Activated naive CD8-positive, alpha-beta T cell treated with anti-CD3 and anti-CD28 coated beads, Interleukin-2, amount 10 ng/mL, durations not matched to agents 7 days and 5 days (primary cell): ENCODE results near the gene GZMM. TPM values are rescaled to one million over a fixed set of nuclear protein-coding genes. Genes with fewer than 3 reads are reported as not detected.

Experiments used
- ATAC-seq: fragments of 150-1000 bp; cut with Tn5 transposase; one replicate; pipeline ENCODE4 v1.10.0; 2021; ENCODE audit warnings: low read depth, moderate library complexity
- POLR2A ChIA-PET: fragments of 350-600 bp; sonication (Branson Sonifier 250); formaldehyde crosslinking; loops from one replicate; lab custom pipeline; 2021; ENCODE audit warnings: antibody characterized with exemption; lab: Charles Lee
- DNase-seq: peaks from one replicate; pipeline ENCODE4 v3.0.0; 2021
- H3K27ac Mint-ChIP-seq: one replicate; pipeline ENCODE4 v1.8.0; 2022; ENCODE audit warnings: mild to moderate bottlenecking, mixed read lengths
- H3K27me3 Mint-ChIP-seq: one replicate; pipeline ENCODE4 v1.8.0; 2022; ENCODE audit warnings: mild to moderate bottlenecking, moderate library complexity, mixed read lengths
- H3K36me3 Mint-ChIP-seq: one replicate; pipeline ENCODE4 v1.8.0; 2021; ENCODE audit warnings: mild to moderate bottlenecking, mixed read lengths
- H3K4me1 Mint-ChIP-seq: one replicate; pipeline ENCODE4 v1.8.0; 2021; ENCODE audit warnings: mixed read lengths
- H3K4me3 Mint-ChIP-seq: one replicate; pipeline ENCODE4 v1.8.0; 2022; ENCODE audit warnings: mild to moderate bottlenecking, moderate library complexity, mixed read lengths
- H3K9me3 Mint-ChIP-seq: one replicate; pipeline ENCODE4 v1.8.0; 2021; ENCODE audit warnings: mixed read lengths
- total RNA-seq, 2 experiments: library from RNA; stranded (reverse); gene quantifications; one replicate each; pipeline ENCODE4 v1.2.3, GENCODE V29; 2021

The GZMM gene
- total RNA-seq, 2 experiments from 2014 or later: 81.5 to 84.5 TPM

DNA sequence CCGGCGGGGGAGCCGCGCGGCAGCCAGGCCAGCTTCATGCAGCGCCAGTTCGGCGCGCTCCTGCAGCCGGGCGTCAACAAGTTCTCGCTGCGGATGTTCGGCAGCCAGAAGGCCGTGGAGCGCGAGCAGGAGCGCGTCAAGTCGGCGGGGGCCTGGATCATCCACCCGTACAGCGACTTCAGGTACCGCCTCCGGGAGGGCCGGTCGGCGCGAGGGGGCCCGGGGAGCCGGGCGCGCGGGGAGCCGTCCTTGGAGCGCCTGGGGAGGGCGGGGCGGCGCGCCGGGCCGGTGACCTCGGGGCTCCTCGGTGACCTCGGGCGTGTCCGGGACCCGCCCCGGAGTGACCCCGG lies 46.5 kb downstream of the GZMM start:
- no peaks in the 10 kb centered on the region for H3K36me3 Mint-ChIP-seq
- peak; percentile 53 for DNase-seq
- H3K9me3 Mint-ChIP-seq: no peaks in the 10 kb centered on the region
- H3K4me1 Mint-ChIP-seq: no peaks in the 10 kb centered on the region
- peak; percentile 25 for ATAC-seq
- H3K4me3 Mint-ChIP-seq: no peak overlapping the region
- peaks cover 27% of the 10 kb centered on the region for H3K27me3 Mint-ChIP-seq
- POLR2A ChIA-PET: no interaction called here
- H3K27ac Mint-ChIP-seq: no peak overlapping the region

- no peaks in the 10 kb centered on the region for H3K36me3 Mint-ChIP-seq
- H3K4me3 Mint-ChIP-seq: no peak overlapping the region
- DNase-seq: no peak
Observed at GRCh38 chr19:590750-591098, 46.9 kb downstream of the GZMM start.

GRCh38 chr19:591099-591958 lies 47.5 kb downstream of the GZMM start:
- no peak overlapping the region for H3K27ac Mint-ChIP-seq
- peaks cover 27% of the 10 kb centered on the region for H3K27me3 Mint-ChIP-seq
- no peaks in the 10 kb centered on the region for H3K9me3 Mint-ChIP-seq
- ATAC-seq: no peak
- H3K4me3 Mint-ChIP-seq: no peak overlapping the region
- peak; percentile 56 for DNase-seq
- POLR2A ChIA-PET: no interaction called here
- no peaks in the 10 kb centered on the region for H3K36me3 Mint-ChIP-seq
- no peaks in the 10 kb centered on the region for H3K4me1 Mint-ChIP-seq

More at GRCh38 chr19:590750-591098, 46.9 kb downstream of the GZMM start:
- Mint-ChIP-seq H3K27me3 (peaks cover 27% of the 10 kb centered on the region), H3K9me3 (no peaks in the 10 kb centered on the region), H3K27ac (no peak overlapping the region), H3K4me1 (no peaks in the 10 kb centered on the region)
- POLR2A ChIA-PET: no interaction called here
- ATAC-seq: no peak

GRCh38 chr19:592101-592500 lies 48.2 kb downstream of the GZMM start:
- H3K4me1 Mint-ChIP-seq: no peaks in the 10 kb centered on the region
- H3K36me3 Mint-ChIP-seq: no peaks in the 10 kb centered on the region
- no peak overlapping the region for H3K4me3 Mint-ChIP-seq
- H3K27ac Mint-ChIP-seq: no peak overlapping the region
- POLR2A ChIA-PET: no interaction called here
- peaks cover 27% of the 10 kb centered on the region for H3K27me3 Mint-ChIP-seq
- ATAC-seq (no peak), DNase-seq (no peak)
- no peaks in the 10 kb centered on the region for H3K9me3 Mint-ChIP-seq

GRCh38 chr19:593055-593454 lies 49.2 kb downstream of the GZMM start:
- Mint-ChIP-seq H3K36me3 (no peaks in the 10 kb centered on the region), H3K27me3 (peaks cover 22% of the 10 kb centered on the region), H3K9me3 (no peaks in the 10 kb centered on the region), H3K27ac (no peak overlapping the region), H3K4me3 (no peak overlapping the region), H3K4me1 (no peaks in the 10 kb centered on the region)
- POLR2A ChIA-PET: no interaction called here
- ATAC-seq (no peak), DNase-seq (no peak)

- no peak overlapping the region for H3K4me3 Mint-ChIP-seq
- no peaks in the 10 kb centered on the region for H3K9me3 Mint-ChIP-seq
- H3K27ac Mint-ChIP-seq: no peak overlapping the region
Observed at GRCh38 chr19:593505-593904, 49.7 kb downstream of the GZMM start.

DNA sequence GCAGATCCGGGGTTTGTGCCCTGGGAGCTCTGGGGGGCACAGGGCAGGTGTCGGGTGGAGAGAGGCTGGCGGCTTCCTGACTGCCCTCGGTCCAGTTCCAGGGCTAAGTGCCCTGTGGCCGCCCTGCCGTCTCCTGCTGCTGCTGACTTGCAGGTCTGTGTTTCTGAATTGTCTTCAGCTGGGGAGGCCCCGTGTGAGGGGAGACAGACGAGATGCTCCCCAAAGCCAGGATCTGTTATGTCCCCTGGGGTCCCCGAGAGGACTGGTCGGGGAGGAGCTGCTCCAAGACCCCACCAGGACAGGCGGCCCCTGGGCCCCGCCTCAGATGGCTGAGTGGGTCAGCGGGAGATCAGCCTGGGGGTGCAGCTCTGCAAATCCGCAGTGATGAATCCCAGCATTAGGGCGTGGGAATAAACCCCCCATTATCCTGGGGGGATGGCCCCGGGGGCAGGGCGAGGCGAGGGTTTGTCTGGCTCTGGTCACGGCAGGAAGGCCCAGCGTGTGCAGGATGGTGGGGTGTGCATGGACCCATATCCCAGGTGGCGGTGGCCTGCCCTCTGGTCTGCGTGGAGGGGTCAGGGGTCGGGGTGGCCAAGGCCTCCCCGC lies 50.5 kb downstream of the GZMM start:
- POLR2A ChIA-PET: no interaction called here
- ATAC-seq: no peak

More at GRCh38 chr19:593505-593904, 49.7 kb downstream of the GZMM start:
- Mint-ChIP-seq H3K4me1 (no peaks in the 10 kb centered on the region), H3K36me3 (no peaks in the 10 kb centered on the region), H3K27me3 (peaks cover 20% of the 10 kb centered on the region)
- no peak for ATAC-seq
- DNase-seq: no peak
- POLR2A ChIA-PET: no interaction called here

GRCh38 chr19:595326-596262 lies 51.7 kb downstream of the GZMM start:
- Mint-ChIP-seq H3K4me3 (no peak overlapping the region), H3K27me3 (peaks cover 14% of the 10 kb centered on the region), H3K9me3 (no peaks in the 10 kb centered on the region), H3K27ac (no peak overlapping the region), H3K4me1 (no peaks in the 10 kb centered on the region), H3K36me3 (no peaks in the 10 kb centered on the region)
- ATAC-seq: no peak
- POLR2A ChIA-PET: no interaction called here
- no peak for DNase-seq

More for the DNA sequence above, 50.5 kb downstream of the GZMM start:
- Mint-ChIP-seq H3K4me1 (no peaks in the 10 kb centered on the region), H3K27me3 (peaks cover 14% of the 10 kb centered on the region), H3K4me3 (no peak overlapping the region), H3K27ac (no peak overlapping the region), H3K36me3 (no peaks in the 10 kb centered on the region), H3K9me3 (no peaks in the 10 kb centered on the region)
- no peak for DNase-seq

- POLR2A ChIA-PET: no interaction called here
- ATAC-seq: no peak
- H3K9me3 Mint-ChIP-seq: no peaks in the 10 kb centered on the region
- no peak overlapping the region for H3K4me3 Mint-ChIP-seq
- peaks cover 11% of the 10 kb centered on the region for H3K27me3 Mint-ChIP-seq
- H3K36me3 Mint-ChIP-seq: no peaks in the 10 kb centered on the region
- DNase-seq: no peak
- no peak overlapping the region for H3K27ac Mint-ChIP-seq
- no peaks in the 10 kb centered on the region for H3K4me1 Mint-ChIP-seq
Observed at GRCh38 chr19:596263-596655, 52.4 kb downstream of the GZMM start.

DNA sequence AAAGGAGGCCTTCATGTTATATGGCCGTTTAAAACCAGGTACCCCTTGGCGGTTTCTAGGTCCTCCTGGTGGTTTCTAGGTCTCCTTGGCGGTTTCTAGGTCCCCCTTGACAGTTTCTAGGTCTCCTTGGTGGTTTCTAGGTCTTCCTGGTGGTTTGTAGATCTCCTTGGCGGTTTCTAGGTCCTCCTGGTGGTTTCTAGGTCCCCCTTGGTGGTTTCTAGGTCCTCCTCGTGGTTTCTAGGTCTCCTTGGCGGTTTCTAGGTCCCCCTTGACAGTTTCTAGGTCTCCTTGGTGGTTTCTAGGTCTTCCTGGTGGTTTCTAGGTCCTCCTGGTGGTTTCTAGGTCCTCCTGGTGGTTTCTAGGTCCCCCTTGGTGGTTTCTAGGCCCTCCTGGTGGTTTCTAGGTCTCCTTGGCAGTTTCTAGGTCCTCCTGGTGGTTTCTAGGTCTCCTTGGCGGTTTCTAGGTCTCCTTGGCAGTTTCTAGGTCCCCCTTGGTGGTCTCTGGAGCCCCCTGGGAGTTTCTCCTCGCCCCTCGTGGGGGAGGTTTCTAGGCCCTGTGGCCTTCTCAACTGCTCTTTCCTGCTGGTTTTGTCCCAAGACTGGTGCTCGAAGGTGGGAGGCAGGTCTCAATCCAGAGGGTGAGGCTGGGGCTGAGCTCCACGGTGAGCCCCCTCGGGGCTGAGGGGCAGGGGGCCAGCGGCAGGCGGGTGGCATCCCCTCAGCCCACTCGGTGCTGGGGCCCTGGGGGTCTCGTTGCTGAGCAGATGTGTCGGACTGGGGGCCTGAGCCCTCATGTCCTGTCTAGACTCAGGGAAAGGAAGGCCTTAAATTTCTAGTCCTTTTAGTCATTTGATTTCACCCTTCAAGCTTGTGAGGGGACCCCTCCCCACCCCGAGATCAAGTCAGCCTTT lies 53.8 kb downstream of the GZMM start:
- Mint-ChIP-seq H3K9me3 (no peaks in the 10 kb centered on the region), H3K27ac (no peak overlapping the region)

More for the DNA sequence above, 53.8 kb downstream of the GZMM start:
- Mint-ChIP-seq H3K36me3 (no peaks in the 10 kb centered on the region), H3K27me3 (peaks cover 9% of the 10 kb centered on the region), H3K4me3 (no peak overlapping the region), H3K4me1 (peaks cover 1% of the 10 kb centered on the region)
- DNase-seq: no peak
- POLR2A ChIA-PET: no interaction called here
- ATAC-seq: no peak
